ENCODE measurements around the gene MRPL52.
"Not testable (repeated sequence)": the region's sequence is repeated elsewhere in the genome, so short reads cannot be mapped to it uniquely, and the experiment has no call there.

Gene MRPL52

DNA sequence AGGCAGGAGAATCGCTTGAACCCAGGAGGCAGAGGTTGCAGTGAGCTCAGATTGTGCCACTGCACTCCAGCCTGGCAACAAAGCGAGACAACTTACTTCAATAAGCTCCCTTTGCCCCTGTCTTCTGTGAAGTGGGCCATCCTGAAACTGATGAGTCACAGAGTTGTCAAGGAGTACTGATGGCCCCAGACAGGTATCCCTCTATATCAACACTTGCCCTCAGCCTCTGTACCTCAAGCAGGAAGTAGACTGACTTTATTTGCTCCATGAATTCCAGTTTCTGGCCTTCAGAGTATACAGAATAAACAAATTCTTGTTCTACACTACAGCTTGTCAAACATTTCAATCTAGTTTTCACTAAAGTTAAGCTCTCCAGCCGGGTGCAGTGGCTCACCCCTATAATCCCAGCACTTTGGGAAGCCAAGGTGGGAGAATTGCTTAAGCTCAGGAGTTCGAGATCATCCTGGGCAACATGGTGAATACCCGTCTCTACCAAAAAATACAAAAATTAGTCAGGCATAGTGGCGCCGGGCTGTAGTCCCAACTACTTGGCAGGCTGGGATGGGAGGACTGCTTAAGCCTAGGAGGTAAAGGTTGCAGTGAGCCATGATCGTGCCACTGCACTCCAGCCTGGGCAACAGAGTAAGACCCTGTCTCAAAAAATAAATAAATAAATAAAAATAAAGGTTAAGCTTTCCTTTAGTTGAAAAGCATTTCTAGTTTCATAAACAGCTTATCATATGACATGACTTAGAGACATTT is 25.5 kb downstream of the MRPL52 start:
- DNase-seq, result no peak

- DNase-seq, result no peak
Measured at GRCh38 chr14:22856428-22856827, 26.7 kb downstream of the MRPL52 start.

DNA sequence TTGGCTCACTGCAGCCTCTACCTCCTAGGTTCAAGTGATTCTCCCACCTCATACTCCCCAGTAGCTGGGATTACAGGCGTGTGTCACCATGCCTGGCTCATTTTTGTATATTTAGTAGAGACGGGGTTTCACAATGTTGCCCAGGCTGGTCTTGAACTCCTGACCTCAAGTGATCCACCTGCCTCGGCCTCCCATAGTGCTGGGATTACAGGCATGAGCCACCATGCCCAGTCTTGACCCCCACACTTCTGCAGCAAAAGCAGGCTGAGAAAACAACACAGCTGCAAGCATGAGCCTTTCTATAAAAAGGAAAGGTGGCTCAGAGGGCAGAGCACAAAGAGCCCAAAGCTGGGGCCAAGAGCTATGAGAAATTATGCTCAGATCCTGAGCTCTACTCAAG is 30.7 kb downstream of the MRPL52 start:
- not testable (repeated sequence) for DNase-seq

GRCh38 chr14:22861651-22862050 is 32.0 kb downstream of the MRPL52 start:
- no peak for DNase-seq

- DNase-seq, result no peak
Measured at GRCh38 chr14:22864979-22865378, 35.3 kb downstream of the MRPL52 start.

DNA sequence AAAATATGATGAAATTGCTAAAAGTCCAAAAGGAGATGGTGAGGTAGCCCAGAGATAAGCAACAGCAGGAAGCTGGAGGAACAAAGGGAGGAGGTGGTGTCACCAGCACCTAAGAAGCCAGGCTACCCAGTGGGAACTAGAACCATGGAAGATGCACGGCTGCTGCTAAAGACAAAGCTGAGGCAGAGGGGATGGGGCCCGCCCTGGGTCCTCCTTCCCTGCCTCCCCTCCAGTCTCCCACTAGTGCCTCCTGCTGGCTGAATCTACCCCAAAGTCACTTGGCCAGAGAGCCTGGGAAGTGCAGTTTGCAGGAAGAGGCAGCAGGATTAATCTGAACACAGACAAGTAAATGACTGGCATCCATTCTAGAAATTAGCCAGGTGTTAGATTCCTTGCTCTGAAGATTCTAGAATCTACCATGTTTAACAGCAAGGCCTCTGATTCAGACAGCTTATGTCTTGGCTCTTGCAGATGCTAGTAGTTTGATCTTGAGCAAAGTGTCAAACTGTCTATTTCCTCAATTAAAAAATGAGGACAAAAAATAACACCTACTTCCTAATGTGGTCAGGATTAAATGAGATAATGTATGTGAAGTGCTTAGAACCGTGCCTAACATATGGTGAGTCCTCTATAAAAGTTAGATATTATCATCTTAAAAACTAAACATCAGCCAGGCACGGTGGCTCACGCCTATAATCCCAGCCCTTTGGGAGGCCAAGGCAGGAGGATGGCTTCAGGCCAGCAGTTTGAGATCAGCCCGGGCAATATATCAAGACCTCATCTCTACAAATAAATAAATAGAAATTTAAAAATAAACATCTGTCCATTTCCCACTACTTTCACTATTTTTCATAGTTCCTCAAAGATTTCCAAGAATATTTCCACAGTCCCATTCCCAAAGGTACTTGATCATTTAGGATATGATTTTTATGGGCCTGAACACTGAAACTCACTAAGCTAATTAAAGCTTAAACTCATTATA is 36.0 kb downstream of the MRPL52 start:
- no peak for DNase-seq

GRCh38 chr14:22866874-22867273 is 37.2 kb downstream of the MRPL52 start:
- DNase-seq, result no peak

DNA sequence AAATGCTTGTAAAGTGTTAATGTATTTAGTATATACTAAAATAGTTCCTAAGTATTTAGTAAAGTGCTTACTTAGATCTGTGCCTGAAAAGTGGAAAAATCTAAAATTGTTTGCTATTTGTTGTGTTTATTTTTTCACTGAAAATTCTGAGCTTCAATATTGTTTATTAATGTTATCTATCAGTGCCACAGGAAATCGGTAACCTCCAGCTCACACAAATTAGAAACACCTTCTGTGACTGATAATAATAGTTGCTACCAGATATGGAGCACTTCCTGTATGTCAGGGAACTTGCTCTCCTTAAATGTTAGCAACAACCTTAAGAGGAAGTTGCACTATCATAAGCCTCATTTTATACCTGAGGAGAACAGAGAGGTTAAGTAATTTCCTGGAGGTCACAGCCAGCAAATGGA is 41.1 kb downstream of the MRPL52 start:
- no peak for DNase-seq

- DNase-seq, result peak; percentile 85
Measured at GRCh38 chr14:22871224-22872032, 41.7 kb downstream of the MRPL52 start, which contains the start of gene LRP10. Gene LRP10, plus strand, starts transcription at chr14:22871740. Its CDS starts 564 bp downstream, at chr14:22872304.

GRCh38 chr14:22872033-22872832 is 42.5 kb downstream of the MRPL52 start:
- DNase-seq, result peak; percentile 79

DNA sequence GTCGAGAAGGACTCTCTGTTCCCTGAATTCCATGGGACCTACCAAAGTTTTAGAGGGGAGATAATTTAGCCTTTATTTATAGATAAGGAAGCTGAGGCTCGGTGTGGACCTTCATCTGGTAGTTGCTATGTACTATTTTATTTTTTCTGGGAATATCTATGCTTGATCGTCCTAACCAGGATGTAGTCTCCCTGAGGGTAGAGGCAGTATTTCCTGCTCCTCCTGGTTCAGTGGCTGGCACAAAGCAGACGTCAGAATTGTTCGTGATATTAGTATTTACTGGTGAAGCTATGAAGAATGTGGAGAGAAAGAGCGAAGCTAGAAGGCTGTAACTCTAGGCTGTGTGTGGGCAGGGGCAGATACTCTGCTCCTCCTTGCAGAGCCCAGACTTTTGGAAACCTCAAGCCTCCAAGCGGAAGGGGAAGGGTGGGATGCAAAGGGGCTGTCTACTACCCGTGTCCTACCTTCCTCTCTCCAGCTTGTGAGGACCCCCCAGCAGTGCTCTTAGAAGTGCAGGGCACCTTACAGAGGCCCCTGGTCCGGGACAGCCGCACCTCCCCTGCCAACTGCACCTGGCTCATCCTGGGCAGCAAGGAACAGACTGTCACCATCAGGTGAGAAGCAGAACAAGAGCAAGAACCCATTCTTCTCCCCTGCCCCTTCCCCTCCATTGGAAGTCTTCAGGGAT is 43.3 kb downstream of the MRPL52 start:
- DNase-seq, result no peak

DNA sequence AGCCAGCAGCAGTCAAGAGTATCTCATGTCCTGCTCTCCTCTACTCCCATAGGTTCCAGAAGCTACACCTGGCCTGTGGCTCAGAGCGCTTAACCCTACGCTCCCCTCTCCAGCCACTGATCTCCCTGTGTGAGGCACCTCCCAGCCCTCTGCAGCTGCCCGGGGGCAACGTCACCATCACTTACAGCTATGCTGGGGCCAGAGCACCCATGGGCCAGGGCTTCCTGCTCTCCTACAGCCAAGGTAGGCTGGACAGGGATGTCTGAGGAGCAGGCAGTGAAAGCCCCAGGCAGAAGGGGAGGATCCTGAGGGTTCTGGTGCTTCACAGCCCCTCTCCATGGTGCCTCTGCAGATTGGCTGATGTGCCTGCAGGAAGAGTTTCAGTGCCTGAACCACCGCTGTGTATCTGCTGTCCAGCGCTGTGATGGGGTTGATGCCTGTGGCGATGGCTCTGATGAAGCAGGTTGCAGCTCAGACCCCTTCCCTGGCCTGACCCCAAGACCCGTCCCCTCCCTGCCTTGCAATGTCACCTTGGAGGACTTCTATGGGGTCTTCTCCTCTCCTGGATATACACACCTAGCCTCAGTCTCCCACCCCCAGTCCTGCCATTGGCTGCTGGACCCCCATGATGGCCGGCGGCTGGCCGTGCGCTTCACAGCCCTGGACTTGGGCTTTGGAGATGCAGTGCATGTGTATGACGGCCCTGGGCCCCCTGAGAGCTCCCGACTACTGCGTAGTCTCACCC is 45.5 kb downstream of the MRPL52 start:
- no peak for DNase-seq

DNA sequence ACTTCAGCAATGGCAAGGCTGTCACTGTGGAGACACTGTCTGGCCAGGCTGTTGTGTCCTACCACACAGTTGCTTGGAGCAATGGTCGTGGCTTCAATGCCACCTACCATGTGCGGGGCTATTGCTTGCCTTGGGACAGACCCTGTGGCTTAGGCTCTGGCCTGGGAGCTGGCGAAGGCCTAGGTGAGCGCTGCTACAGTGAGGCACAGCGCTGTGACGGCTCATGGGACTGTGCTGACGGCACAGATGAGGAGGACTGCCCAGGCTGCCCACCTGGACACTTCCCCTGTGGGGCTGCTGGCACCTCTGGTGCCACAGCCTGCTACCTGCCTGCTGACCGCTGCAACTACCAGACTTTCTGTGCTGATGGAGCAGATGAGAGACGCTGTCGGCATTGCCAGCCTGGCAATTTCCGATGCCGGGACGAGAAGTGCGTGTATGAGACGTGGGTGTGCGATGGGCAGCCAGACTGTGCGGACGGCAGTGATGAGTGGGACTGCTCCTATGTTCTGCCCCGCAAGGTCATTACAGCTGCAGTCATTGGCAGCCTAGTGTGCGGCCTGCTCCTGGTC is 46.1 kb downstream of the MRPL52 start:
- no peak for DNase-seq

GRCh38 chr14:22877000-22877501 is 47.4 kb downstream of the MRPL52 start:
- DNase-seq, result no peak

GRCh38 chr14:22878271-22879246 is 48.9 kb downstream of the MRPL52 start:
- DNase-seq, result no peak

GRCh38 chr14:22882064-22882463 is 52.4 kb downstream of the MRPL52 start:
- no peak for DNase-seq

DNA sequence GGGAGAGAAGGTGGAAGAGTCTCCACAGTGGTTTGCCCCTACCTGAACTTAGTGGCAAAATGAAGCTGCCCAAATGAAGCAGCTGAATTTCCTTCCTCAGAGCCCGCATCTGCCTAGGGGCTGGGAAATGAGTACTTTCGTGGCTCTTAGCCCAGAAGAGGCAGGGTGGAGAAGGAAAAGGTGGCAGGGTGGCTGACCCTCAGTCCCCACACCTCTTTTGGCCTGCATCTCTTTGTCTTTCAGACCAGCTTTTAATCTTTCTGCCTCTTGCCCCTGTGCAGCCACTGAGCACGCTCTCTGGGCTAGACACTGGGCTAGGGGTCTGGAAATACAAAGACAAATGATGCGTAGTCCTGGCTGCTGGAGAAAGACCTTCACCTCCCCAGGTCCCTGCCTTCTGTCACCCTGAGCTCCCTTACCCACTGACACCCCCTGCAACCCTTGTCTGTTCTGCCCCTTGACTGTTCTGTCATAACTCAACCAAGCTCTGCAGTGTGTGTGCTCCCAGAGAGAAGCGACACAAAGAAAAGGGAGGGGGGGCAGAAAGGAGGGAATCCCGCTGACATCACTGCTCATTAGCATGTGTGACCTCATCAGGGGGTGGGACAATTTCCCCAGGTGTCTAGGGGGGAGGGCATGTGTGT is 53.0 kb downstream of the MRPL52 start:
- DNase-seq, result no peak

Measured in NCI-H226 (cell line).